Neuronal stem cell (in vitro differentiated cells): ENCODE results near the gene ZNF175.
A peak's percentile ranks its signal among the peaks of the same experiment; 100 is the strongest.

Source experiments
- DNase-seq: peaks from one replicate; pipeline ENCODE4 v3.0.0-alpha.2; 2013; ENCODE audit warnings: low spot score
- H2AFZ ChIP-seq: one replicate; pipeline ENCODE4 v1.6.1; 2013; ENCODE audit warnings: mild to moderate bottlenecking, low read length, inconsistent platforms
- H2AK5ac ChIP-seq: 2 replicates; pipeline ENCODE4 v1.6.1; 2013; ENCODE audit warnings: low read depth, mild to moderate bottlenecking, inconsistent platforms, low read length, moderate library complexity, mixed read lengths
- H2BK120ac ChIP-seq: 2 replicates; pipeline ENCODE4 v1.6.1; 2013; ENCODE audit warnings: low read depth, mild to moderate bottlenecking, inconsistent platforms, low read length, moderate library complexity, mixed read lengths
- H2BK12ac ChIP-seq: one replicate; pipeline ENCODE4 v1.6.1; 2013; ENCODE audit warnings: low read length, inconsistent platforms
- H2BK15ac ChIP-seq: 2 replicates; pipeline ENCODE4 v1.6.1; 2013; ENCODE audit warnings: mild to moderate bottlenecking, low read length, inconsistent platforms, mixed read lengths
- H2BK5ac ChIP-seq: one replicate; pipeline ENCODE4 v1.6.1; 2013; ENCODE audit warnings: inconsistent platforms, mild to moderate bottlenecking, low read length, moderate library complexity
- H3K14ac ChIP-seq: one replicate; pipeline ENCODE4 v1.6.1; 2013; ENCODE audit warnings: low read length, inconsistent platforms
- H3K18ac ChIP-seq: 2 replicates; pipeline ENCODE4 v1.6.1; 2013; ENCODE audit warnings: low read length, inconsistent platforms
- H3K23ac ChIP-seq: 2 replicates; pipeline ENCODE4 v1.6.1; 2013; ENCODE audit warnings: low read depth, mild to moderate bottlenecking, mixed read lengths, low read length, inconsistent platforms; ENCODE audit not compliant: poor library complexity
- H3K27ac ChIP-seq: replicated peaks from 3 replicates; pipeline ENCODE4 v1.5.1; 2013; ENCODE audit warnings: low read length, inconsistent platforms
- H3K27me3 ChIP-seq, 3 experiments: 2 replicates each; pipeline ENCODE4 v1.6.1; 2013; ENCODE audit warnings: low read length in 3 of 3, mild to moderate bottlenecking in 2 of 3, inconsistent platforms in 1 of 3, low read depth in 1 of 3, mixed read lengths in 1 of 3, moderate library complexity in 1 of 3; ENCODE audit not compliant: control insufficient read depth in 3 of 3, insufficient read depth in 3 of 3
- H3K36me3 ChIP-seq, 2 donors: replicated peaks in 1 of 2; 2 replicates each; pipeline ENCODE4 v1.6.1; 2013; ENCODE audit warnings: low read length in 2 of 2; ENCODE audit not compliant: control insufficient read depth in 2 of 2, insufficient read depth in 2 of 2
- H3K4ac ChIP-seq: 2 replicates; pipeline ENCODE4 v1.6.1; 2013; ENCODE audit warnings: inconsistent platforms, mild to moderate bottlenecking, low read length, moderate library complexity
- H3K4me1 ChIP-seq, 2 donors: 1 replicate in 1 of 2; 2 replicates in 1 of 2; pipeline ENCODE4 v1.6.1; 2013; ENCODE audit warnings: low read length in 2 of 2, low read depth in 1 of 2; ENCODE audit not compliant: control insufficient read depth in 2 of 2, insufficient read depth in 1 of 2
- H3K4me2 ChIP-seq: one replicate; pipeline ENCODE4 v1.6.1; 2013; ENCODE audit warnings: mild to moderate bottlenecking, low read length, inconsistent platforms; ENCODE audit not compliant: insufficient read depth, poor library complexity, severe bottlenecking
- H3K4me3 ChIP-seq, 2 donors: 2 replicates each; pipeline ENCODE4 v1.5.1; 2013; ENCODE audit warnings: low read length in 2 of 2, mild to moderate bottlenecking in 2 of 2, inconsistent platforms in 1 of 2, moderate library complexity in 1 of 2
- H3K79me1 ChIP-seq: one replicate; pipeline ENCODE4 v1.6.1; 2013; ENCODE audit warnings: low read depth, mild to moderate bottlenecking, inconsistent platforms, low read length, moderate library complexity
- H3K9ac ChIP-seq: one replicate; pipeline ENCODE4 v1.6.1; 2013; ENCODE audit warnings: mild to moderate bottlenecking, low read depth, low read length, inconsistent platforms; ENCODE audit not compliant: poor library complexity
- H3K9me3 ChIP-seq, 2 donors: replicated peaks in 1 of 2; 2 replicates each; pipeline versions ENCODE3 to v1.6.1; 2013; ENCODE audit warnings: low read length in 2 of 2, mild to moderate bottlenecking in 2 of 2, inconsistent platforms in 1 of 2, low read depth in 1 of 2, mixed read lengths in 1 of 2, moderate library complexity in 1 of 2; ENCODE audit not compliant: control insufficient read depth in 2 of 2, insufficient read depth in 1 of 2
- H4K8ac ChIP-seq: one replicate; pipeline ENCODE4 v1.6.1; 2013; ENCODE audit warnings: low read depth, mild to moderate bottlenecking, inconsistent platforms, low read length, moderate library complexity
- H4K91ac ChIP-seq: one replicate; pipeline ENCODE4 v1.6.1; 2013; ENCODE audit warnings: low read length, low read depth, mild to moderate bottlenecking, inconsistent platforms; ENCODE audit not compliant: poor library complexity
- WGBS, 2 donors: extraction: QIAGEN DNeasy Blood & Tissue Kit; methylation state at CpG; one replicate each; pipeline ENCODE4 v1.1.7; 2013; ENCODE audit warnings: missing lambda C conversion rate in 2 of 2, mixed read lengths in 1 of 2; ENCODE audit not compliant: insufficient read length in 2 of 2, insufficient replicate concordance in 1 of 2; ENCODE audit errors: extremely low coverage in 2 of 2; 5-methylcytosine and 5-hydroxymethylcytosine counted together

ZNF175 gene

DNA sequence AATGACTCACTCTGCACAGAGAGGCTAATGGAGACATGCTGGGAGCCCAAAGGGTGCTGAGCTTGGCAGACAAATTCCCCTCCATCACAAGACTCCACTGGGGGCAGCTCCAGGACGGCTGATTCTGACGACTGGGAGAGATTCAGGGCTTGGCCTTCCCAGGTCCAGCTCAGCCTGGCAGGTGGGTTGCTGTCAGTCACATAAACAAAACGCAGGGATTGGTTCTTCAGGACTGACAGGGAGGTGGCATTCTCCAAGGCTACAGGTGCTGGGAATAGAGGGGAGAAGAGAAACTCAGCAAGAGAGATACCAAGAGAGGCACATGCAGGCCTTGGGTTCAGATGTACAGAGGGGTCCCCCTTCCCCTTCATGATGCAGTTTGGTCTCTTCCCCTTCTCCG is 10.7 kb upstream of the ZNF175 start:
- no peak overlapping the region for H2BK5ac ChIP-seq
- H3K23ac ChIP-seq = no peak overlapping the region
- H3K36me3 ChIP-seq = no peaks in the 10 kb centered on the region
- H4K91ac ChIP-seq = no peak overlapping the region
- DNase-seq = no peak
- no peak overlapping the region for H3K14ac ChIP-seq
- H3K79me1 ChIP-seq = no peaks in the 10 kb centered on the region
- H2BK15ac ChIP-seq = no peak overlapping the region
- no peak overlapping the region for H3K4me3 ChIP-seq
- no peak overlapping the region for H3K18ac ChIP-seq
- no peaks in the 10 kb centered on the region for H3K4me1 ChIP-seq
- no peak overlapping the region for H3K4ac ChIP-seq
- no peak overlapping the region for H2AK5ac ChIP-seq
- H2AFZ ChIP-seq = no peak overlapping the region
- H4K8ac ChIP-seq = no peak overlapping the region
- no peak overlapping the region for H2BK120ac ChIP-seq
- no peak overlapping the region for H2BK12ac ChIP-seq
- peaks cover 0 to 21% (median 0%) of the 10 kb centered on the region in 3 experiments for H3K27me3 ChIP-seq
- no peak overlapping the region for H3K4me2 ChIP-seq
- H3K9me3 ChIP-seq = peaks cover 0 to 5% of the 10 kb centered on the region in 2 donors
- H3K27ac ChIP-seq = no peak overlapping the region
- no CpG with 5 or more reads among the region's 4 CpGs for WGBS, 2 donors
- H3K9ac ChIP-seq = no peak overlapping the region

DNA sequence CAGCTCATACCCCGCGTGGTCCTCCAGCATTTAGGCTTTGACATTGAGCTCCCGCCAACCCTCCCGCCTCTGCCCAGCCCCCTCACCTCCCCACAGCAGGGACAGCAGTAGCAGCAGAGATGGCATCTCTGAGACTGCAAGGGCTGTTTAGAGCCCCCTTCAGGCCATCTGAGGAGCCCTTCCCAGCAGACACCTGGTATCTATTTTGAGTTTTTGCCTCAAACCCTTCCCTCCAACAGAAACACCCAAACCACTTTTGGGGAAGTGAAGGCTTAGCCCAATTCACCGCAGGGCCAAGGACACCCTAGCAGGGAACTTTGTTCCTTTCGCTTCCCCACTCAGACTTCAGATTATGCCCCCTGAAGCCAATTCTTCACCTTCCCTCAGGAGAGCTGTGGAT is 6.3 kb upstream of the ZNF175 start:
- Histone ChIP-seq H3K27ac (no peak overlapping the region), H3K23ac (no peak overlapping the region), H2BK5ac (no peak overlapping the region), H3K4me2 (no peak overlapping the region), H4K8ac (no peak overlapping the region), H3K27me3 (peaks cover 0 to 33% (median 0%) of the 10 kb centered on the region in 3 experiments), H4K91ac (no peak overlapping the region), H3K79me1 (no peaks in the 10 kb centered on the region), H3K4me3 (no peak overlapping the region), H2BK120ac (no peak overlapping the region), H3K36me3 (no peaks in the 10 kb centered on the region), H3K9me3 (peaks cover 0 to 1% of the 10 kb centered on the region in 2 donors), H2BK12ac (no peak overlapping the region), H3K18ac (no peak overlapping the region), H3K4me1 (no peaks in the 10 kb centered on the region), H3K14ac (no peak overlapping the region), H2AFZ (no peak overlapping the region), H2AK5ac (no peak overlapping the region), H3K9ac (no peak overlapping the region), H3K4ac (no peak overlapping the region), H2BK15ac (no peak overlapping the region)
- WGBS, 2 donors = no CpG with 5 or more reads among the region's 6 CpGs
- DNase-seq = no peak

DNA sequence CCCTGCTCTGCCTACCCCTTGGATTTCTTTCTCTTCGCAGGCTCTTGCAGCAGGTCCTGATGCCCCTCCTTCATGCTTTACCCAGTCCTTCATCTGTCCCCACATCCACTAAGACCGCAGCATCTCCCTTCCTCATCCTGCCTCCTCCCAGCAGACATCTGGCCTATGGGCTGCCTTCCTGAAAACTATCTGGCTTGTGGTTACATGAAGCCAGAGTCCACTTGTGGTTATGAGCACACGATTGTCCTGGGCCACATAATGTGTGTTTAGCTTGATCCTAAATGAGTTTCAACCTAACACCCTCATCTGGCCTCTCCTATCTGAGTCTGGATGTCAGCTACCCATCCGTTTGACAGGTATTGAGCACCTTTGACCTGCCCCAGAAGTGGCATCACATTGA is 5.5 kb upstream of the ZNF175 start:
- Histone ChIP-seq H4K8ac (no peak overlapping the region), H3K27ac (no peak overlapping the region), H3K4me2 (no peak overlapping the region), H2BK120ac (no peak overlapping the region), H2AFZ (no peak overlapping the region), H3K14ac (no peak overlapping the region), H3K4ac (no peak overlapping the region), H3K4me1 (no peaks in the 10 kb centered on the region), H3K79me1 (no peaks in the 10 kb centered on the region), H2BK5ac (no peak overlapping the region), H3K23ac (no peak overlapping the region), H3K9ac (no peak overlapping the region), H3K36me3 (no peaks in the 10 kb centered on the region), H3K4me3 (peak overlapping the region in 1 of 2 donors; percentile 48), H2BK12ac (no peak overlapping the region), H3K27me3 (peaks cover 0 to 33% (median 0%) of the 10 kb centered on the region in 3 experiments), H3K18ac (no peak overlapping the region), H2AK5ac (no peak overlapping the region), H4K91ac (no peak overlapping the region), H2BK15ac (no peak overlapping the region), H3K9me3 (no peaks in the 10 kb centered on the region)
- no CpG with 5 or more reads among the region's 4 CpGs for WGBS, 2 donors
- no peak for DNase-seq

DNA sequence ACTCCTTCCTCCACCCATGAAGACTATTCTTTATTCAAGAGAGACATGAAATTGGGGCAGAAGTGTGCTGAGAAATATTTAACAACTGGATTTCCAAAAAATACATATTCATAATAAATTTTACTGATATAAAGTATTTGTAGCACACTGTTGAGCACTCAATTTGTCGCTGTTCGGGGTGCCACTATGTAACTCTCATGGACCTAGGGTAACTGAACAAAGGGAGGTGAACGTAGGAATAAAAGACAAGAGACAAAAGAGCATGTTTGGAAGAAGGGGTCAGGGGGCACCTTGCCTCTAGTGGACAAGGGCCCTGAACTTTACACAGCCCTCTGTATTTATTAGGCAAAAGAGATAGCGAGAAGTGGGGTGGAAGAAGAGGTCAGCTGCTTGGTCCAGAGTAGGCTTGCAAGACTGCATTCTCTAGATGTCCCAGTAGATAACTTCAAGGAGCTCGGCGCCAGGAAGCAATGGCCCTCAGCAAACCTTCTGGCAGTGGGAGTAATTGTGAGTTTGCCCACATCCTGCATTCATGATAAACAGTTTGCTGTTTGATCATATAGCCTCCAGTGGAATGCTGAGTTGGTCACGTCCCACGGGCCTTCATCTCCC is 4.5 kb upstream of the ZNF175 start:
- no peak for DNase-seq
- Histone ChIP-seq H2BK12ac (no peak overlapping the region), H3K4ac (no peak overlapping the region), H3K18ac (no peak overlapping the region), H4K91ac (no peak overlapping the region), H3K4me2 (no peak overlapping the region), H2AFZ (no peak overlapping the region), H2AK5ac (no peak overlapping the region), H3K9me3 (no peaks in the 10 kb centered on the region), H3K4me3 (no peak overlapping the region), H3K14ac (no peak overlapping the region), H3K9ac (no peak overlapping the region), H3K27me3 (peaks cover 0 to 31% (median 0%) of the 10 kb centered on the region in 3 experiments), H3K79me1 (no peaks in the 10 kb centered on the region), H2BK120ac (no peak overlapping the region), H2BK5ac (no peak overlapping the region), H4K8ac (no peak overlapping the region), H2BK15ac (no peak overlapping the region), H3K23ac (no peak overlapping the region), H3K27ac (no peak overlapping the region), H3K36me3 (no peaks in the 10 kb centered on the region), H3K4me1 (peaks cover 0 to under 1% of the 10 kb centered on the region in 2 donors)
- WGBS, 2 donors = no CpG with 5 or more reads among the region's 8 CpGs
